GM12865 (cell line): ENCODE data around the gene EPHB1.

Experiments
- DNase-seq: peaks from one replicate; pipeline ENCODE4 v3.0.0; 2010; ENCODE audit warnings: low read depth
- H3K4me3 ChIP-seq: 2 replicates; pipeline ENCODE4 v1.5.1; 2011; ENCODE audit warnings: mild to moderate bottlenecking, low read depth, low read length, control low read depth
- CTCF ChIP-seq: IDR thresholded peaks from 2 replicates; pipeline ENCODE4 v1.5.1; 2011; ENCODE audit warnings: low read length, control low read depth, low read depth, inconsistent platforms; ENCODE audit not compliant: insufficient read depth; ENCODE audit errors: missing control alignments

EPHB1 gene

GRCh38 chr3:134874737-134875413 is 79.8 kb downstream of the EPHB1 start:
- H3K4me3 ChIP-seq: no peak overlapping the region
- peak; percentile 24 for DNase-seq
- no peak for TF ChIP-seq CTCF

GRCh38 chr3:134876836-134877235 is 81.8 kb downstream of the EPHB1 start:
- TF ChIP-seq CTCF: no peak
- DNase-seq: no peak

GRCh38 chr3:134877788-134878187 is 82.7 kb downstream of the EPHB1 start:
- no peak for DNase-seq
- no peak for TF ChIP-seq CTCF
- H3K4me3 ChIP-seq: no peak overlapping the region

More at GRCh38 chr3:134876836-134877235, 81.8 kb downstream of the EPHB1 start:
- no peak overlapping the region for H3K4me3 ChIP-seq

- no peak for TF ChIP-seq CTCF
- no peak overlapping the region for H3K4me3 ChIP-seq
- no peak for DNase-seq
Measured at GRCh38 chr3:134879990-134880389, 84.9 kb downstream of the EPHB1 start.

- DNase-seq: no peak
- H3K4me3 ChIP-seq: no peak overlapping the region
- no peak for TF ChIP-seq CTCF
Measured at GRCh38 chr3:134880431-134880830, 85.4 kb downstream of the EPHB1 start.

- no peak for TF ChIP-seq CTCF
- no peak overlapping the region for H3K4me3 ChIP-seq
- DNase-seq: no peak
Measured at GRCh38 chr3:134881305-134881704, 86.2 kb downstream of the EPHB1 start.
